SK-N-SH (cell line): Measurements from ENCODE around the gene PRRG3. TPM values are rescaled to one million over a fixed set of nuclear protein-coding genes. Genes with fewer than 3 reads are reported as not detected.

ENCODE experiments used
- CTCF ChIA-PET: fragments of 300-600, 350-600 bp; formaldehyde crosslinking; extraction: SDS; loops from one replicate; lab custom pipeline; 2021; lab: Yijun Ruan, JAX
- POLR2A ChIA-PET: fragments of 350-600 bp; sonication (Branson Sonifier 250); formaldehyde crosslinking; extraction: SDS; loops from one replicate; lab custom pipeline; 2020; ENCODE audit warnings: antibody characterized with exemption, inconsistent platforms; lab: Yijun Ruan, JAX
- DNase-seq: peaks from one replicate; pipeline ENCODE4 v3.0.0; 2012
- H2AFZ ChIP-seq: fragments of 200-600 bp; sonication (generic); 2 replicates; pipeline ENCODE4 v1.8.1; 2016; ENCODE audit warnings: antibody characterized with exemption, mild to moderate bottlenecking, low read depth
- H3F3A ChIP-seq: fragments of 200-600 bp; sonication (generic); replicated peaks from 2 replicates; pipeline ENCODE3; 2016; ENCODE audit warnings: antibody characterized with exemption, mild to moderate bottlenecking; ENCODE audit not compliant: insufficient read depth
- H3K27ac ChIP-seq, 2 experiments: fragments of 200-500 bp in 1 of 2; fragments of 200-600 bp in 1 of 2; sonication (Bioruptor generic) in 1 of 2; sonication (generic), shearing (Covaris generic) in 1 of 2; 2 replicates each; pipeline versions ENCODE4 v1.5.1 to v1.6.1; 2014 to 2016; ENCODE audit warnings: low read depth in 2 of 2, inconsistent platforms in 1 of 2, low read length in 1 of 2, mild to moderate bottlenecking in 1 of 2, mixed read lengths in 1 of 2
- H3K27me3 ChIP-seq: fragments of 200-600 bp; sonication (generic), shearing (Covaris generic); 2 replicates; pipeline ENCODE4 v1.6.1; 2016; ENCODE audit warnings: mixed run types; ENCODE audit not compliant: insufficient read depth
- H3K36me3 ChIP-seq, 2 experiments: fragments of 200-500 bp in 1 of 2; fragments of 200-600 bp in 1 of 2; sonication (Bioruptor generic) in 1 of 2; sonication (generic) in 1 of 2; replicated peaks in 1 of 2; 2 replicates each; pipeline versions ENCODE3 to v1.5.1; 2014 to 2016; ENCODE audit warnings: low read length in 1 of 2, mild to moderate bottlenecking in 1 of 2; ENCODE audit not compliant: insufficient read depth in 2 of 2, control insufficient read depth in 1 of 2
- H3K4me1 ChIP-seq, 2 experiments: fragments of 200-500 bp in 1 of 2; fragments of 200-600 bp in 1 of 2; sonication (Bioruptor generic) in 1 of 2; sonication (generic), shearing (Covaris generic) in 1 of 2; 2 replicates each; pipeline versions ENCODE4 v1.5.1 to v1.6.1; 2014 to 2016; ENCODE audit warnings: low read depth in 1 of 2, low read length in 1 of 2, mixed run types in 1 of 2; ENCODE audit not compliant: insufficient read depth in 2 of 2, control insufficient read depth in 1 of 2
- H3K4me2 ChIP-seq: fragments of 200-600 bp; sonication (generic), shearing (Covaris generic); 2 replicates; pipeline ENCODE4 v1.6.1; 2017; ENCODE audit warnings: mixed run types
- H3K4me3 ChIP-seq, 2 experiments: fragments of 200-500 bp in 1 of 2; fragments of 200-600 bp in 1 of 2; sonication (Bioruptor generic) in 1 of 2; sonication (generic), shearing (Covaris generic) in 1 of 2; 2 replicates each; pipeline versions ENCODE4 v1.5.1 to v1.8.1; 2014 to 2016; ENCODE audit warnings: low read depth in 2 of 2, inconsistent platforms in 1 of 2, low read length in 1 of 2, mild to moderate bottlenecking in 1 of 2, mixed read lengths in 1 of 2, moderate library complexity in 1 of 2
- H3K79me2 ChIP-seq: fragments of 200-600 bp; sonication (generic); 2 replicates; pipeline ENCODE4 v1.8.1; 2017; ENCODE audit warnings: mild to moderate bottlenecking; ENCODE audit not compliant: insufficient read depth
- H3K9ac ChIP-seq: fragments of 200-600 bp; sonication (generic); 2 replicates; pipeline ENCODE4 v1.6.1; 2017; ENCODE audit warnings: mixed run types
- H3K9me2 ChIP-seq: fragments of 200-600 bp; sonication (generic); 2 replicates; pipeline ENCODE4 v1.6.1; 2017; ENCODE audit warnings: mixed run types
- H3K9me3 ChIP-seq: fragments of 200-600 bp; sonication (generic); 2 replicates; pipeline ENCODE4 v1.6.1; 2017; ENCODE audit warnings: mixed run types, mild to moderate bottlenecking, moderate library complexity
- H4K20me1 ChIP-seq: fragments of 200-600 bp; sonication (generic); 2 replicates; pipeline ENCODE4 v1.6.1; 2017; ENCODE audit warnings: mild to moderate bottlenecking, mixed run types; ENCODE audit not compliant: insufficient read depth
- CHD2 ChIP-seq: fragments of 150-350 bp; IDR thresholded peaks from 2 replicates; pipeline ENCODE4 v1.6.1; 2018; ENCODE audit warnings: low read length; ENCODE audit not compliant: partially characterized antibody
- CTCF ChIP-seq: fragments of 200-600 bp; sonication (generic); IDR thresholded peaks from 2 replicates; pipeline ENCODE4 v1.6.1; 2017; ENCODE audit warnings: antibody characterized with exemption, mild to moderate bottlenecking, moderate library complexity
- ELF1 ChIP-seq: IDR thresholded peaks from 2 replicates; pipeline ENCODE4 v1.4.0; 2012
- EZH2phosphoT487 ChIP-seq: fragments of 200-600 bp; sonication (generic); IDR thresholded peaks from 2 replicates; pipeline ENCODE4 v1.6.1; 2017; ENCODE audit warnings: low read depth, mixed run types, mild to moderate bottlenecking, antibody characterized with exemption, moderate library complexity, borderline replicate concordance
- FOXJ3 ChIP-seq: sonication (generic); formaldehyde crosslinking; IDR thresholded peaks from 2 replicates; pipeline ENCODE4 v1.5.1; 2020; ENCODE audit warnings: mild to moderate bottlenecking, missing genetic modification reagents
- GABPA ChIP-seq: IDR thresholded peaks from 2 replicates; pipeline ENCODE4 v1.4.0; 2012; ENCODE audit warnings: low read depth, mild to moderate bottlenecking
- GATA2 ChIP-seq: sonication (generic); formaldehyde crosslinking; IDR thresholded peaks from 2 replicates; pipeline ENCODE4 v1.5.0; 2020; ENCODE audit warnings: mild to moderate bottlenecking, missing genetic modification reagents
- IRF3 ChIP-seq: fragments of 150-350 bp; IDR thresholded peaks from 2 replicates; pipeline ENCODE4 v1.6.1; 2016; ENCODE audit warnings: mild to moderate bottlenecking, low read depth, low read length
- MEF2A ChIP-seq: IDR thresholded peaks from 2 replicates; pipeline ENCODE4 v1.4.0; 2012; ENCODE audit warnings: low read depth, borderline replicate concordance
- MXI1 ChIP-seq: IDR thresholded peaks from 2 replicates; pipeline ENCODE4 v1.6.1; 2012; ENCODE audit warnings: mild to moderate bottlenecking, low read depth, low read length, improper control_type of control experiment
- PBX3 ChIP-seq: IDR thresholded peaks from 2 replicates; pipeline ENCODE4; 2012
- RFX5 ChIP-seq: IDR thresholded peaks from 2 replicates; pipeline ENCODE4 v1.6.1; 2012; ENCODE audit warnings: mild to moderate bottlenecking, improper control_type of control experiment, low read length
- RXRA ChIP-seq: IDR thresholded peaks from 2 replicates; pipeline ENCODE4 v1.4.0; 2012; ENCODE audit warnings: low read depth, mild to moderate bottlenecking, borderline replicate concordance
- TAF1 ChIP-seq: IDR thresholded peaks from 2 replicates; pipeline ENCODE4 v1.6.1; 2012; ENCODE audit warnings: low read depth, mild to moderate bottlenecking, low read length, moderate library complexity, borderline replicate concordance
- TCF12 ChIP-seq: IDR thresholded peaks from 2 replicates; pipeline ENCODE4 v1.4.0; 2012
- TEAD4 ChIP-seq: IDR thresholded peaks from 2 replicates; pipeline ENCODE4 v1.4.0; 2012; ENCODE audit warnings: mild to moderate bottlenecking, borderline replicate concordance; ENCODE audit not compliant: insufficient read depth
- USF2 ChIP-seq: fragments of 150-350 bp; IDR thresholded peaks from 2 replicates; pipeline ENCODE4 v1.6.1; 2017; ENCODE audit warnings: antibody characterized with exemption, low read length, low read depth, borderline replicate concordance
- ZBTB33 ChIP-seq: IDR thresholded peaks from 2 replicates; pipeline ENCODE4 v1.4.0; 2012; ENCODE audit warnings: low read depth, borderline replicate concordance
- WGBS: methylation state at CpG from one replicate; pipeline ENCODE4 v1.1.6; 2017; ENCODE audit warnings: low lambda C conversion rate; 5-methylcytosine and 5-hydroxymethylcytosine counted together
- polyA plus RNA-seq, 3 experiments: library from polyadenylated mRNA; depleted of rRNA; stranded (reverse); fragments of >200 nt; gene quantifications; 2 replicates each; pipeline ENCODE4 v1.2.3, GENCODE V29; 2012

The PRRG3 gene
- polyA plus RNA-seq, 1 of the 3 experiments (the other 2 are of a cell fraction): not detected

GRCh38 chrX:151726751-151727150 is 31.5 kb downstream of the PRRG3 start:
- no peak for DNase-seq
- Histone ChIP-seq H2AFZ (no peak overlapping the region), H3F3A (no peaks in the 10 kb centered on the region), H3K36me3 (no peaks in the 10 kb centered on the region), H3K9me3 (no peaks in the 10 kb centered on the region), H3K4me3 (no peak overlapping the region), H4K20me1 (no peaks in the 10 kb centered on the region), H3K27me3 (peaks cover 15% of the 10 kb centered on the region), H3K9ac (no peak overlapping the region), H3K9me2 (no peaks in the 10 kb centered on the region), H3K4me1 (no peaks in the 10 kb centered on the region), H3K4me2 (no peak overlapping the region), H3K79me2 (no peaks in the 10 kb centered on the region), H3K27ac (no peak overlapping the region)
- POLR2A ChIA-PET: interaction anchor here (0.6 kb wide), 1 partner anchor 311 kb away, joined by 5 read pairs; no protein-coding TSS in a partner anchor
- CTCF ChIA-PET: interaction anchor here (1.5 to 1.8 kb wide), 2 partner anchors 23 to 27 kb away, joined by 4 read pairs; no protein-coding TSS in a partner anchor
- WGBS: no CpG with 5 or more reads among the region's 5 CpGs
- TF ChIP-seq ELF1 (no peak), FOXJ3 (no peak), TAF1 (no peak), CTCF (no peak), MXI1 (no peak), MEF2A (no peak), GATA2 (CRISPR knock-in tag) (no peak), TEAD4 (no peak), CHD2 (no peak), RFX5 (no peak)

GRCh38 chrX:151727346-151727745 is 32.1 kb downstream of the PRRG3 start:
- H3F3A ChIP-seq: no peaks in the 10 kb centered on the region
- no peaks in the 10 kb centered on the region for H3K36me3 ChIP-seq
- WGBS: 0% methylated on average over 1 of the region's 4 CpGs
- H3K9me3 ChIP-seq: no peaks in the 10 kb centered on the region
- ChIA-PET POLR2A (no interaction called here), CTCF (interaction anchor here (1.5 kb wide), 1 partner anchor 26 kb away, joined by 4 read pairs; no protein-coding TSS in a partner anchor)
- H4K20me1 ChIP-seq: no peaks in the 10 kb centered on the region
- H3K79me2 ChIP-seq: no peaks in the 10 kb centered on the region
- peaks cover 11% of the 10 kb centered on the region for H3K27me3 ChIP-seq
- no peaks in the 10 kb centered on the region for H3K9me2 ChIP-seq
- no peak overlapping the region for H3K4me3 ChIP-seq
- H3K9ac ChIP-seq: no peak overlapping the region
- no peak overlapping the region for H2AFZ ChIP-seq
- no peak overlapping the region for H3K27ac ChIP-seq
- H3K4me1 ChIP-seq: no peaks in the 10 kb centered on the region
- no peak overlapping the region for H3K4me2 ChIP-seq
- DNase-seq: no peak
- no peak for TF ChIP-seq TCF12
- no peak for TF ChIP-seq USF2
- no peak for TF ChIP-seq CTCF
- TF ChIP-seq RXRA: no peak
- TF ChIP-seq CHD2: no peak
- no peak for TF ChIP-seq PBX3
- TF ChIP-seq RFX5: no peak
- no peak for TF ChIP-seq IRF3
- TF ChIP-seq GABPA: no peak
- no peak for TF ChIP-seq GATA2 (CRISPR knock-in tag)
- no peak for TF ChIP-seq MEF2A
- TF ChIP-seq ZBTB33: no peak
- no peak for TF ChIP-seq EZH2phosphoT487
